ENCODE data around the gene MTCL1. TPM values are rescaled to one million over a fixed set of nuclear protein-coding genes. Genes with fewer than 3 reads are reported as not detected.

Gene MTCL1
- total RNA-seq (under 1 TPM in 3 of 5 experiments, not detected in 2; 0.17 to 0.81 (median 0.61) TPM), polyA plus RNA-seq (not detected), total RNA-seq (0.67 reads per million)

DNA sequence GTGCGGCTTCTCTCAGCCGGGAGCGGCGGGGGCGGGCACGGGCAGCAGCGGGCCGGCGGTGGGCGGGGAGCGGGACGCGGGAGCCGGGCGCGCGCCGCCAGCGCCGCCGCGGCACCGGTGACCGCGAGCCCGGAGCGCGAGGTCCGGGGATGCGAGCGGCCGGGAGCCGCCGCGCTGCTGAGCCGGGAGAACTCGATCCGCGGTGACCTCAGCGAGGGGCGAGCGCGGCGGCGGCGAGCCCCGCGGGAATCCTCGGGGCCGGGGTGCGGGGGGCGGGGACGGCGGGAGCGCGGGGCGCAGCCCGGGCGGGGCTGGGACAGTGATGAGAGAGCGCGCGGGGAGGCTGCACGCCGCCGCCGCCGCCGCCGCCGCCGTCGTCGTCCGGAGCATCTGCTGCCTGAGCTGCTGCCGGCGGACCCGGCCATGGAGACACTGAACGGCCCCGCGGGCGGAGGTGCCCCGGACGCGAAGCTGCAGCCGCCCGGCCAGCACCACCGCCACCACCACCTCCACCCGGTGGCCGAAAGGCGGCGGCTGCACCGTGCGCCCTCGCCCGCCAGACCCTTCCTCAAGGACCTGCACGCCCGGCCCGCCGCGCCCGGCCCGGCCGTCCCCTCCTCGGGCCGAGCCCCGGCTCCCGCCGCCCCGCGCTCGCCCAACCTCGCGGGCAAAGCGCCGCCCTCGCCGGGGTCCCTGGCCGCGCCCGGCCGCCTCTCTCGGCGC, at the start of gene MTCL1:
MTCL1 (plus strand) TSS at position 319 of the 723 bp plus-strand sequence; CDS start at position 424, 105 bp downstream.
- Histone ChIP-seq H3K27ac (ENCODE audit: low read depth, low read length) (peak within 1 kb of the TSS; percentile 25), H3K4me1 (ENCODE audit: control insufficient read depth in 2 of 2, insufficient read depth in 2 of 2, low read length in 2 of 2) (peaks cover 6 to 21% of the 10 kb centered on the region in 2 donors), H3K36me3 (ENCODE audit: control insufficient read depth in 2 of 3, insufficient read depth in 3 of 3, low read length in 3 of 3) (no peaks in the 10 kb centered on the region), H3K4me3 (ENCODE audit: low read length) (peak within 1 kb of the TSS; percentile 75), H3K27me3 (ENCODE audit: control insufficient read depth in 2 of 2, insufficient read depth in 2 of 2, low read length in 2 of 2) (peaks cover 5 to 19% of the 10 kb centered on the region in 2 donors), H3K9me3 (ENCODE audit: control insufficient read depth in 2 of 3, low read length in 3 of 3) (no peaks in the 10 kb centered on the region)
- DNase-seq (peak in 5 of 9 donors; percentile 13 to 20 (median 17)), ATAC-seq (peak; percentile 33)
- peak within 1 kb of the TSS in 4 of 9 donors; percentile 4 to 67 (median 48) for H3K27ac Mint-ChIP-seq
- intact Hi-C loops (cut with micrococcal nuclease): loop anchor here (1.0 to 10.0 kb wide), 12 partner anchors 39 to 1209 kb away; partner anchors contain the start of genes ANKRD12 (in 2 of the 2), PPP4R1 (in 2 of the 2), RALBP1 (in 2 of the 2) and NDUFV2 (in 1 of the 2)
- no peaks in the 10 kb centered on the region for H3K36me3 Mint-ChIP-seq
- H3K27me3 Mint-ChIP-seq: peaks cover 54 to 72% (median 61%) of the 10 kb centered on the region in 5 donors
- H3K4me1 Mint-ChIP-seq: peaks cover 13 to 29% (median 17%) of the 10 kb centered on the region in 7 donors
- H3K4me3 Mint-ChIP-seq: peak within 1 kb of the TSS; percentile 83 to 96 (median 90)
- ChIA-PET POLR2A (interaction anchor here (0.6 to 1.3 kb wide), 3 partner anchors 39 to 120 kb away, joined by 3 to 4 read pairs (median 3); partner anchors contain the start of gene RAB12), CTCF (no interaction called here)
- peaks cover 0 to 2% (median 0%) of the 10 kb centered on the region in 11 donors for H3K9me3 Mint-ChIP-seq

- ATAC-seq (no peak), DNase-seq (no peak)
- Histone ChIP-seq H3K27me3 (ENCODE audit: control insufficient read depth in 2 of 2, insufficient read depth in 2 of 2, low read length in 2 of 2) (no peaks in the 10 kb centered on the region), H3K4me3 (ENCODE audit: low read length) (no peak overlapping the region), H3K4me1 (ENCODE audit: control insufficient read depth in 2 of 2, insufficient read depth in 2 of 2, low read length in 2 of 2) (no peaks in the 10 kb centered on the region), H3K9me3 (ENCODE audit: control insufficient read depth in 2 of 3, low read length in 3 of 3) (no peaks in the 10 kb centered on the region), H3K36me3 (ENCODE audit: control insufficient read depth in 2 of 3, insufficient read depth in 3 of 3, low read length in 3 of 3) (no peaks in the 10 kb centered on the region), H3K27ac (ENCODE audit: low read depth, low read length) (no peak overlapping the region)
- Mint-ChIP-seq H3K9me3 (peaks cover 0 to 2% (median 0%) of the 10 kb centered on the region in 11 donors), H3K27me3 (peaks cover 4 to 28% (median 14%) of the 10 kb centered on the region in 5 donors), H3K36me3 (no peaks in the 10 kb centered on the region), H3K4me1 (peaks cover 0 to 4% (median 0%) of the 10 kb centered on the region in 7 donors), H3K27ac (no peak overlapping the region), H3K4me3 (no peak overlapping the region)
- ChIA-PET POLR2A (no interaction called here), CTCF (interaction anchor here (4.4 kb wide), 1 partner anchor 332 kb away, joined by 24 read pairs; no protein-coding TSS in a partner anchor)
- intact Hi-C loops (cut with micrococcal nuclease): no loop called here
Measured at GRCh38 chr18:8656232-8656631, 49.1 kb upstream of the MTCL1 start.

- H3K4me3 Mint-ChIP-seq: no peak overlapping the region
- no peak overlapping the region for H3K27ac Mint-ChIP-seq
- Histone ChIP-seq H3K9me3 (ENCODE audit: control insufficient read depth in 2 of 3, low read length in 3 of 3) (no peaks in the 10 kb centered on the region), H3K27me3 (ENCODE audit: control insufficient read depth in 2 of 2, insufficient read depth in 2 of 2, low read length in 2 of 2) (no peaks in the 10 kb centered on the region), H3K27ac (ENCODE audit: low read depth, low read length) (no peak overlapping the region), H3K4me3 (ENCODE audit: low read length) (no peak overlapping the region), H3K36me3 (ENCODE audit: control insufficient read depth in 2 of 3, insufficient read depth in 3 of 3, low read length in 3 of 3) (no peaks in the 10 kb centered on the region), H3K4me1 (ENCODE audit: control insufficient read depth in 2 of 2, insufficient read depth in 2 of 2, low read length in 2 of 2) (no peaks in the 10 kb centered on the region)
- no peaks in the 10 kb centered on the region for H3K9me3 Mint-ChIP-seq
- peaks cover 0 to 4% (median 0%) of the 10 kb centered on the region in 7 donors for H3K4me1 Mint-ChIP-seq
- no peaks in the 10 kb centered on the region for H3K36me3 Mint-ChIP-seq
- H3K27me3 Mint-ChIP-seq: peaks cover 4 to 28% (median 10%) of the 10 kb centered on the region in 5 donors
- intact Hi-C loops (cut with micrococcal nuclease): no loop called here
- no peak for ATAC-seq
- ChIA-PET POLR2A (no interaction called here), CTCF (interaction anchor here (0.6 to 4.4 kb wide), 2 partner anchors 330 to 331 kb away, joined by 3 to 24 read pairs; no protein-coding TSS in a partner anchor)
- no peak for DNase-seq
Measured at GRCh38 chr18:8657050-8657820, 48.1 kb upstream of the MTCL1 start.

DNA sequence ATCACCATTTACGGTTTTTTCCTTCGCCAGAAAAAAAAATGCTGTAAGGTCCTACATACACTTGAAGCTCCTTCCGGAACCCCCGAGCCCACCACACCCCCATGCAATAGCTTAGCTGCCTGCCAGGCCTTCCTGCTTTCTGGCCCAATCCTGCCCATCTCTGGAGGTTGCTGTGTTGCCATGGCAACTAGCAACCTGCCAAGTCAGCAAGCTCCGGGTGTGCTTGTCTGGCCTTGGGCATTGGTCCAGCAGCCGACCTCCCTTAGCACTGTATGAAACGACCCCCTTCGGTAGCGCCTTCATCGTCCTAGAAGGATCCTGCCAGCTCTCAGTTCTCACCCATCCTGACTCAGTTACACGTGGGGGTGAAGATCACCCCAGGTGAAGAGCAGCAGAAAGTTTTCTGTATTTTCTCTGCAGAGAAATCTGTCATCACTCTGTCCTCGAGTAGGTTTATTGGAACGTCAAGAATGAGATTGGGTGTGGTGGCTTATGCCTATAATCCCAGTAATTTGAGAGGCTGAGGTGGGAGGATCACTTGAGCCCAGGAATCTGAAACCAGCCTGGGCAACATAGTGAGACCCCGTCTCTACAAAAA, 47.4 kb upstream of the MTCL1 start:
- H3K4me1 ChIP-seq (ENCODE audit: control insufficient read depth in 2 of 2, insufficient read depth in 2 of 2, low read length in 2 of 2): no peaks in the 10 kb centered on the region
- Mint-ChIP-seq H3K4me1 (peaks cover 0 to 4% (median 0%) of the 10 kb centered on the region in 7 donors), H3K36me3 (no peaks in the 10 kb centered on the region), H3K27me3 (peaks cover 4 to 25% (median 10%) of the 10 kb centered on the region in 5 donors), H3K9me3 (no peaks in the 10 kb centered on the region), H3K27ac (no peak overlapping the region), H3K4me3 (no peak overlapping the region)
- ATAC-seq (no peak), DNase-seq (no peak)
- no peak overlapping the region for H3K4me3 ChIP-seq (ENCODE audit: low read length)
- intact Hi-C loops (cut with micrococcal nuclease): no loop called here
- H3K9me3 ChIP-seq (ENCODE audit: control insufficient read depth in 2 of 3, low read length in 3 of 3): no peaks in the 10 kb centered on the region
- CTCF ChIA-PET: interaction anchor here (0.6 to 0.8 kb wide), 2 partner anchors 38 to 329 kb away, joined by 3 read pairs; no protein-coding TSS in a partner anchor
- POLR2A ChIA-PET: no interaction called here
- H3K36me3 ChIP-seq (ENCODE audit: control insufficient read depth in 2 of 3, insufficient read depth in 3 of 3, low read length in 3 of 3): no peaks in the 10 kb centered on the region
- H3K27ac ChIP-seq (ENCODE audit: low read depth, low read length): no peak overlapping the region
- H3K27me3 ChIP-seq (ENCODE audit: control insufficient read depth in 2 of 2, insufficient read depth in 2 of 2, low read length in 2 of 2): no peaks in the 10 kb centered on the region

DNA sequence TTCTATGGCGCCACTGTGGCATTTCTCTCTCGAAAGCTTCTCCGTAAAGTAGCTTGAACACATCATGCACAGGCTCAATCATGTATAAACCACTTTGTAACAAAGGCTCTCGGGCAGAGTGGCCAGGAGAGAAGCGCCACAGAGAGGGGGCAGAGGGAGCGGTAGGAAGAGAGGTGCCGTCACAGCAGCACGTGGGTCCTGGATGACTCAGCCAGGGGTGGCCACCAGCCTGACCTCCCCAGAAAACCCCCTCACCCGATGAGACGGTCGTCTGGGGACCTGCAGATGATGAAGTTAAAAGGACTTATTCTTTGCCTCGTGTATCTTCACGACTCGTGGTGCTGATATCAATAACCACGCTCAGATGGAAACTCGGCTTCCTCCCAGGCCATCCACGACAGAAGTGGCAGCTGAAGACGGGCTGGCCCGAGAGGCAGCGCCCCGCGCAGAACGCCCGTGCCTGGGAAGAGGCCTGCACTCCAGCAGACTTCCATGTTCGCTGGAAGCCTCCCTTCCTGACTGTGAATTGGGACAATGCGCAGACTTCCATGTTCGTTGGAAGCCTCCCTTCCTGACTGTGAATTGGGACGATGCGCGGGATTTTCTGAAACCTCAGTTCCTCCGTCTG, 46.4 kb upstream of the MTCL1 start:
- Histone ChIP-seq H3K4me3 (ENCODE audit: low read length) (no peak overlapping the region), H3K9me3 (ENCODE audit: control insufficient read depth in 2 of 3, low read length in 3 of 3) (no peaks in the 10 kb centered on the region), H3K27ac (ENCODE audit: low read depth, low read length) (no peak overlapping the region), H3K36me3 (ENCODE audit: control insufficient read depth in 2 of 3, insufficient read depth in 3 of 3, low read length in 3 of 3) (no peaks in the 10 kb centered on the region), H3K27me3 (ENCODE audit: control insufficient read depth in 2 of 2, insufficient read depth in 2 of 2, low read length in 2 of 2) (no peaks in the 10 kb centered on the region), H3K4me1 (ENCODE audit: control insufficient read depth in 2 of 2, insufficient read depth in 2 of 2, low read length in 2 of 2) (no peaks in the 10 kb centered on the region)
- DNase-seq: no peak
- no peak overlapping the region for H3K4me3 Mint-ChIP-seq
- H3K4me1 Mint-ChIP-seq: peaks cover 0 to 4% (median 0%) of the 10 kb centered on the region in 7 donors
- POLR2A ChIA-PET: no interaction called here
- CTCF ChIA-PET: interaction anchor here (0.8 kb wide), 1 partner anchor 37 kb away, joined by 3 read pairs; no protein-coding TSS in a partner anchor
- no peak overlapping the region for H3K27ac Mint-ChIP-seq
- intact Hi-C loops (cut with micrococcal nuclease): no loop called here
- H3K36me3 Mint-ChIP-seq: no peaks in the 10 kb centered on the region
- no peak for ATAC-seq
- H3K9me3 Mint-ChIP-seq: no peaks in the 10 kb centered on the region
- peaks cover 4 to 19% (median 10%) of the 10 kb centered on the region in 5 donors for H3K27me3 Mint-ChIP-seq

Data from naive thymus-derived CD4-positive, alpha-beta T cell (primary cell).